ENCODE measurements around the gene RECK. TPM values are rescaled to one million over a fixed set of nuclear protein-coding genes. Genes with fewer than 3 reads are reported as not detected.

Gene RECK
- total and polyA plus RNA-seq, 2 experiments from 2014 or later = 8.1 to 11.6 TPM

GRCh38 chr9:36152741-36153438 is 116.2 kb downstream of the RECK start:
- Histone ChIP-seq H3K4me3 (no peak overlapping the region), H3K27me3 (ENCODE audit: insufficient read depth) (no peaks in the 10 kb centered on the region), H3K79me2 (replicated peaks; ENCODE audit: insufficient read depth) (no peaks in the 10 kb centered on the region), H3K4me2 (no peak overlapping the region), H3K9me2 (ENCODE audit: insufficient read depth) (no peaks in the 10 kb centered on the region; the same call in 1 of the 2 replicates), H3K27ac (ENCODE audit: low read depth) (no peak overlapping the region), H3K36me3 (ENCODE audit: insufficient read depth) (no peaks in the 10 kb centered on the region), H3F3A (replicated peaks; ENCODE audit: low read depth) (no peaks in the 10 kb centered on the region), H4K20me1 (replicated peaks; ENCODE audit: insufficient read depth) (no peaks in the 10 kb centered on the region), H2AFZ (no peak overlapping the region), H3K4me1 (ENCODE audit: insufficient read depth) (no peaks in the 10 kb centered on the region)
- Mint-ChIP-seq H3K9me3 (peaks cover 20% of the 10 kb centered on the region), H3K27me3 (ENCODE audit: insufficient read depth, low read depth, poor library complexity) (peaks cover 8% of the 10 kb centered on the region), H3K4me1 (peaks cover 6% of the 10 kb centered on the region), H3K4me3 (no peak overlapping the region), H3K27ac (no peak overlapping the region), H3K36me3 (ENCODE audit: low read depth) (peaks cover 18% of the 10 kb centered on the region; the same call in 2 of the 3 replicates)
- DNase-seq (ENCODE audit: low spot score) = no peak
- no peak for TF ChIP-seq EZH2 (IDR thresholded peaks at IDR 0.05; ENCODE audit: low read depth, unreplicated experiment)
- no peak for TF ChIP-seq NANOG (IDR thresholded peaks at IDR 0.05; ENCODE audit: borderline replicate concordance)
- no peak for TF ChIP-seq ZNF331 (CRISPR knock-in tag; IDR thresholded peaks at IDR 0.05; ENCODE audit: low read depth)
- TF ChIP-seq EZH2phosphoT487 (IDR thresholded peaks at IDR 0.05; ENCODE audit: unreplicated experiment) = no peak
- TF ChIP-seq ETS1 (IDR thresholded peaks at IDR 0.05) = no peak
- no peak for TF ChIP-seq JUNB (IDR thresholded peaks at IDR 0.05; ENCODE audit: unreplicated experiment)
- TF ChIP-seq REST (IDR thresholded peaks at IDR 0.05; ENCODE audit: unreplicated experiment) = no peak
- no peak for TF ChIP-seq STAT1 (IDR thresholded peaks at IDR 0.05; ENCODE audit: unreplicated experiment)
- no peak for TF ChIP-seq POLR2AphosphoS5 (IDR thresholded peaks at IDR 0.05; ENCODE audit: low read depth)
- TF ChIP-seq CTCF (conservative IDR thresholded peaks at IDR 0.05; ENCODE audit: low read depth in 2 of 2) = no peak
- TF ChIP-seq CREB1 (CRISPR knock-in tag; IDR thresholded peaks at IDR 0.05; ENCODE audit: low read depth) = no peak
- TF ChIP-seq ZNF462 (CRISPR knock-in tag; IDR thresholded peaks at IDR 0.05) = no peak
- no peak for TF ChIP-seq ZNF114 (CRISPR knock-in tag; IDR thresholded peaks at IDR 0.05)
- ATAC-seq = no peak
